Psoas muscle (tissue), 8 donors: ENCODE data around the gene IFT27. TPM values are rescaled to one million over a fixed set of nuclear protein-coding genes. Genes with fewer than 3 reads are reported as not detected.
"Not testable (repeated sequence)": the region's sequence is repeated elsewhere in the genome, so short reads cannot be mapped to it uniquely, and the experiment has no call there.

Experiments
- ATAC-seq, 4 donors: fragments of 200-7000 bp; cut with Tn5 transposase; one replicate each; pipeline ENCODE4 v1.9.1; 2020; ENCODE audit warnings: moderate library complexity in 3 of 4, mild to moderate bottlenecking in 2 of 4
- DNase-seq, 2 donors: peaks; one replicate each; pipeline ENCODE4 v3.0.0-alpha.2; 2020
- H3K27ac ChIP-seq: fragments of 200-600 bp; one replicate; pipeline ENCODE4 v1.8.0; 2022
- H3K27me3 ChIP-seq, 3 donors: fragments of 200-600 bp in 1 of 3; one replicate each; pipeline versions ENCODE4 v1.6.1 to v1.8.0; 2013 to 2022; ENCODE audit warnings: low read length in 2 of 3, mild to moderate bottlenecking in 2 of 3, moderate library complexity in 1 of 3; ENCODE audit not compliant: insufficient read depth in 3 of 3
- H3K36me3 ChIP-seq, 2 donors: fragments of 200-600 bp in 1 of 2; one replicate each; pipeline versions ENCODE4 v1.6.1 to v1.8.0; 2013 to 2022; ENCODE audit warnings: low read depth in 1 of 2, mild to moderate bottlenecking in 1 of 2, moderate library complexity in 1 of 2; ENCODE audit not compliant: insufficient read depth in 1 of 2
- H3K4me1 ChIP-seq: fragments of 200-600 bp; one replicate; pipeline ENCODE4 v1.8.0; 2022
- H3K4me3 ChIP-seq: fragments of 200-600 bp; one replicate; pipeline ENCODE4 v1.8.0; 2022; ENCODE audit warnings: mild to moderate bottlenecking
- H3K9me3 ChIP-seq: fragments of 200-600 bp; one replicate; pipeline ENCODE4 v1.8.0; 2022
- CTCF ChIP-seq: fragments of 200-600 bp; IDR thresholded peaks from one replicate; pipeline ENCODE4 v1.8.0; 2022; ENCODE audit warnings: antibody characterized with exemption
- WGBS, 3 donors: extraction: QIAGEN DNeasy Blood & Tissue Kit; methylation state at CpG; one replicate each; pipeline versions ENCODE4 v1.1.6 to v1.1.7; 2013; 5-methylcytosine and 5-hydroxymethylcytosine counted together
- intact Hi-C, 2 donors: fragments of 100-400 bp; cut with DNase I; formaldehyde crosslinking; loops; one replicate each; pipeline versions ENCODE4 v1.11.0 to v1.14.2; 2022
- polyA plus RNA-seq, 3 donors: library from polyadenylated mRNA; stranded (reverse); fragments of 200-250 nt; gene quantifications; one replicate each; pipeline ENCODE4 v1.2.3, GENCODE V29; 2013
- total RNA-seq, 4 donors: library from RNA; stranded (reverse); fragmentation: NEBNext Ultra II Directional in 2 of 4; extraction: Animal tissue kit (Norgen Biotek cat#: 25700) in 2 of 4; gene quantifications; one replicate each; pipeline versions ENCODE4 v1.2.1 to v1.2.4, GENCODE V29; 2021 to 2023
- donor health status: healthy with polysubstance abuse.
- donor health status: DM: no; HTN: no; CAD: no; lungs with moderate emphysema.
- donor health status: Bipolar disorder and iron deficiency.
- donor health status: healthy.
- donor health status: DM: yes; HTN: yes; CAD: no.
- donor health status: DM: no; HTN: no; CAD: no.
- donor health status: DM: no; HTN: no; CAD: no.
- donor health status: DM: yes; HTN: yes; CAD: no.

The IFT27 gene
- total and polyA plus RNA-seq, 7 donors: 5.6 to 16.7 (median 7.4) TPM

- H3K27me3 ChIP-seq: peaks cover 0 to 48% (median 3%) of the 10 kb centered on the region in 3 donors
- no peak overlapping the region for H3K27ac ChIP-seq
- ATAC-seq: no peak
- no peaks in the 10 kb centered on the region for H3K4me1 ChIP-seq
- intact Hi-C loops: no loop called here
- no peak overlapping the region for H3K4me3 ChIP-seq
- WGBS, 3 donors: 87 to 94% (median 91%) methylated on average over 5 of the region's 5 CpGs
- no peak for DNase-seq
- no peak for TF ChIP-seq CTCF
- no peaks in the 10 kb centered on the region for H3K9me3 ChIP-seq
- no peaks in the 10 kb centered on the region for H3K36me3 ChIP-seq
Measured at GRCh38 chr22:36731916-36732315, 44.0 kb downstream of the IFT27 start.

- H3K4me1 ChIP-seq, intact Hi-C loops, ATAC-seq, H3K9me3 ChIP-seq, DNase-seq, H3K4me3 ChIP-seq, H3K36me3 ChIP-seq, H3K27ac ChIP-seq: not testable (repeated sequence)
- WGBS, 3 donors: 82 to 84% (median 82%) methylated on average over 6 of the region's 6 CpGs
- H3K27me3 ChIP-seq: peaks cover 0 to 43% (median 3%) of the 10 kb centered on the region in 3 donors
Measured at GRCh38 chr22:36731321-36731720, 44.6 kb downstream of the IFT27 start.

GRCh38 chr22:36730176-36730858 lies 45.6 kb downstream of the IFT27 start:
- peaks cover 0 to 46% (median 3%) of the 10 kb centered on the region in 3 donors for H3K27me3 ChIP-seq

GRCh38 chr22:36729321-36729720 lies 46.6 kb downstream of the IFT27 start:
- Histone ChIP-seq H3K36me3 (no peaks in the 10 kb centered on the region), H3K4me1 (no peaks in the 10 kb centered on the region), H3K27me3 (peaks cover 0 to 48% (median 7%) of the 10 kb centered on the region in 3 donors), H3K4me3 (no peak overlapping the region), H3K9me3 (no peaks in the 10 kb centered on the region), H3K27ac (no peak overlapping the region)
- 62 to 74% (median 73%) methylated on average over 7 of the region's 7 CpGs for WGBS, 3 donors
- no peak for ATAC-seq
- DNase-seq: no peak
- intact Hi-C loops: no loop called here
- TF ChIP-seq CTCF: no peak

More at GRCh38 chr22:36730176-36730858, 45.6 kb downstream of the IFT27 start:
- Histone ChIP-seq H3K36me3 (no peaks in the 10 kb centered on the region), H3K27ac (no peak overlapping the region), H3K4me3 (no peak overlapping the region), H3K9me3 (no peaks in the 10 kb centered on the region), H3K4me1 (no peaks in the 10 kb centered on the region)
- no peak for TF ChIP-seq CTCF
- DNase-seq: no peak
- 53 to 59% (median 55%) methylated on average over 19 of the region's 19 CpGs for WGBS, 3 donors
- ATAC-seq: no peak
- intact Hi-C loops: no loop called here

- no peak for DNase-seq
- 58 to 71% (median 66%) methylated on average over 5 of the region's 5 CpGs for WGBS, 3 donors
- intact Hi-C loops: no loop called here
- ATAC-seq: no peak
- peaks cover 0 to 57% (median 7%) of the 10 kb centered on the region in 3 donors for H3K27me3 ChIP-seq
- H3K4me1 ChIP-seq: no peaks in the 10 kb centered on the region
- no peaks in the 10 kb centered on the region for H3K36me3 ChIP-seq
- no peak for TF ChIP-seq CTCF
- H3K27ac ChIP-seq: no peak overlapping the region
- no peak overlapping the region for H3K4me3 ChIP-seq
- no peaks in the 10 kb centered on the region for H3K9me3 ChIP-seq
Measured at GRCh38 chr22:36728505-36728904, 47.4 kb downstream of the IFT27 start.
